ENCODE data around the gene MYO7A. TPM values are rescaled to one million over a fixed set of nuclear protein-coding genes. Genes with fewer than 3 reads are reported as not detected.

Gene MYO7A
- polyA plus RNA-seq, 1 donor (not counting 4 experiments of a cell fraction or from before 2014, with no cell fraction given) = 0.75 TPM

- no peak for TF ChIP-seq EZH2 (IDR thresholded peaks at IDR 0.05; ENCODE audit: low read length)
- TF ChIP-seq, protein P1, sequence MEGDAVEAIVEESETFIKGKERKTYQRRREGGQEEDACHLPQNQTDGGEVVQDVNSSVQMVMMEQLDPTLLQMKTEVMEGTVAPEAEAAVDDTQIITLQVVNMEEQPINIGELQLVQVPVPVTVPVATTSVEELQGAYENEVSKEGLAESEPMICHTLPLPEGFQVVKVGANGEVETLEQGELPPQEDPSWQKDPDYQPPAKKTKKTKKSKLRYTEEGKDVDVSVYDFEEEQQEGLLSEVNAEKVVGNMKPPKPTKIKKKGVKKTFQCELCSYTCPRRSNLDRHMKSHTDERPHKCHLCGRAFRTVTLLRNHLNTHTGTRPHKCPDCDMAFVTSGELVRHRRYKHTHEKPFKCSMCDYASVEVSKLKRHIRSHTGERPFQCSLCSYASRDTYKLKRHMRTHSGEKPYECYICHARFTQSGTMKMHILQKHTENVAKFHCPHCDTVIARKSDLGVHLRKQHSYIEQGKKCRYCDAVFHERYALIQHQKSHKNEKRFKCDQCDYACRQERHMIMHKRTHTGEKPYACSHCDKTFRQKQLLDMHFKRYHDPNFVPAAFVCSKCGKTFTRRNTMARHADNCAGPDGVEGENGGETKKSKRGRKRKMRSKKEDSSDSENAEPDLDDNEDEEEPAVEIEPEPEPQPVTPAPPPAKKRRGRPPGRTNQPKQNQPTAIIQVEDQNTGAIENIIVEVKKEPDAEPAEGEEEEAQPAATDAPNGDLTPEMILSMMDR (optimal IDR thresholded peaks at IDR 0.05 in 1 of 3, IDR thresholded peaks at IDR 0.05 in 1 of 3, conservative IDR thresholded peaks at IDR 0.05 in 1 of 3; ENCODE audit: extremely low read depth in 1 of 3, insufficient read depth in 2 of 3, low read length in 3 of 3) = no peak
- peaks cover 20% of the 10 kb centered on the region for H3K27me3 ChIP-seq (ENCODE audit: control insufficient read depth, extremely low read depth, insufficient read depth, low read length)
Observed at GRCh38 chr11:77143405-77144020, 15.5 kb downstream of the MYO7A start.

DNA sequence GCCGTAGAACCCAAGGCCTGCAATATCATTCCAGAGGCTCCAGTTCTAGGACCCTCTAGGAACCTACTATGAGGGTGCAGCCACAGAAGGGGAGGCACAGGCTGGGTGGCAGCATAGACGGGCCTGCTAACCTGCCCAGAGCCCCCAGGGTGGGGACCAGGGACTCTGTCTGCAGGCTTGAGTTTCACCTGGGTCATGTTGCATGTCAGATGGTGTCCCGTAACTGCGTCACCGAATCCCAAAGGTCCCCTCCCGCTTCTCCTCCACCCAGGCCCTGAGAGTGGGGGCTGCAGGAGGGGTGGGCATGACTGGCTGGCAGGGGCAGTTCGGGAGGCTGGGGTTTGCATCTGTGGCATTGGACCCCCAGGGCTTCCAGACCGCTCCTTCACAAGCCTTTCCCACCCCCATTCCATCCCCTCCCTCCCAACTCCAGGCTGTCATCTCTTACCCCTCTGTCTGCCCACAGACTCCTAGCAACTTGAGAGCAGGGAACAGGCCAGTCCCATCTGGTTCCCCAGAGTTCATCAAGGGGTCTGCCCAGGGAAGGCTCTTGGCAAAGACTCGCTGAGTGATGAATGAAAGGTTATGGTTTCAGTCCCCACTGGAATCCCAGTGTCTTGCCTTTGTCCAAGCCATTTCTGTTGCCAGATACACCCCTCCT is 16.3 kb downstream of the MYO7A start:
- dilution Hi-C loops (cut with MboI; ENCODE audit: extremely low pct_ligation_motif_present, low sequenced_read_pairs) = no loop called here
- H3K9ac ChIP-seq (ENCODE audit: control insufficient read depth, extremely low read depth, insufficient read depth, low read length) = no peak overlapping the region
- H3K9me3 ChIP-seq (ENCODE audit: control insufficient read depth, low read depth, low read length) = no peaks in the 10 kb centered on the region
- H3K4me2 ChIP-seq (ENCODE audit: control insufficient read depth, extremely low read depth, insufficient read depth, low read depth, low read length) = no peak overlapping the region
- H3K4me3 ChIP-seq (ENCODE audit: control insufficient read depth in 2 of 3, extremely low read depth in 1 of 3, insufficient read depth in 2 of 3, low read depth in 1 of 3, low read length in 3 of 3) = no peak overlapping the region
- no peak overlapping the region for H3K27ac ChIP-seq (ENCODE audit: control insufficient read depth, insufficient read depth, low read length)
- peaks cover 15% of the 10 kb centered on the region for H3K27me3 ChIP-seq (ENCODE audit: control insufficient read depth, extremely low read depth, insufficient read depth, low read length)
- no peak for TF ChIP-seq EZH2 (IDR thresholded peaks at IDR 0.05; ENCODE audit: low read length)
- TF ChIP-seq, protein P1 (optimal IDR thresholded peaks at IDR 0.05 in 1 of 3, IDR thresholded peaks at IDR 0.05 in 1 of 3, conservative IDR thresholded peaks at IDR 0.05 in 1 of 3; ENCODE audit: extremely low read depth in 1 of 3, insufficient read depth in 2 of 3, low read length in 3 of 3) = no peak
- DNase-seq (ENCODE audit: low read depth, low spot score) (no peak), FAIRE-seq (no peak)
- H4K20me1 ChIP-seq (ENCODE audit: control insufficient read depth, extremely low read depth, insufficient read depth, low read length) = no peaks in the 10 kb centered on the region
- no peaks in the 10 kb centered on the region for H3K79me2 ChIP-seq (ENCODE audit: control insufficient read depth, insufficient read depth, low read length)
- no peaks in the 10 kb centered on the region for H3K9me1 ChIP-seq (ENCODE audit: control insufficient read depth, extremely low read depth, insufficient read depth, low read length)
- no peaks in the 10 kb centered on the region for H3K36me3 ChIP-seq (ENCODE audit: control insufficient read depth in 2 of 2, extremely low read depth in 1 of 2, insufficient read depth in 2 of 2, low read length in 2 of 2)
- no peak overlapping the region for H2AFZ ChIP-seq (ENCODE audit: control insufficient read depth, low read length)
- H3K4me1 ChIP-seq (ENCODE audit: control insufficient read depth, extremely low read depth, insufficient read depth, low read length) = peaks cover 4% of the 10 kb centered on the region

More at GRCh38 chr11:77143405-77144020, 15.5 kb downstream of the MYO7A start:
- Histone ChIP-seq H3K79me2 (ENCODE audit: control insufficient read depth, insufficient read depth, low read length) (no peaks in the 10 kb centered on the region), H3K4me2 (ENCODE audit: control insufficient read depth, extremely low read depth, insufficient read depth, low read depth, low read length) (no peak overlapping the region), H3K27ac (ENCODE audit: control insufficient read depth, insufficient read depth, low read length) (no peak overlapping the region), H3K9me1 (ENCODE audit: control insufficient read depth, extremely low read depth, insufficient read depth, low read length) (no peaks in the 10 kb centered on the region), H3K4me3 (ENCODE audit: control insufficient read depth in 2 of 3, extremely low read depth in 1 of 3, insufficient read depth in 2 of 3, low read depth in 1 of 3, low read length in 3 of 3) (no peak overlapping the region), H3K9ac (ENCODE audit: control insufficient read depth, extremely low read depth, insufficient read depth, low read length) (no peak overlapping the region), H2AFZ (ENCODE audit: control insufficient read depth, low read length) (no peak overlapping the region), H4K20me1 (ENCODE audit: control insufficient read depth, extremely low read depth, insufficient read depth, low read length) (no peaks in the 10 kb centered on the region), H3K36me3 (ENCODE audit: control insufficient read depth in 2 of 2, extremely low read depth in 1 of 2, insufficient read depth in 2 of 2, low read length in 2 of 2) (no peaks in the 10 kb centered on the region), H3K4me1 (ENCODE audit: control insufficient read depth, extremely low read depth, insufficient read depth, low read length) (peaks cover 4% of the 10 kb centered on the region), H3K9me3 (ENCODE audit: control insufficient read depth, low read depth, low read length) (no peaks in the 10 kb centered on the region)
- no peak for DNase-seq (ENCODE audit: low read depth, low spot score)
- dilution Hi-C loops (cut with MboI; ENCODE audit: extremely low pct_ligation_motif_present, low sequenced_read_pairs) = no loop called here
- FAIRE-seq = no peak

All from keratinocyte (primary cell).